HepG2 (cell line): ENCODE data around the gene CLDN16. TPM values are rescaled to one million over a fixed set of nuclear protein-coding genes. Genes with fewer than 3 reads are reported as not detected.

Source experiments
- ATAC-seq: fragments of 200-7000 bp; cut with Tn5 transposase; 3 replicates; pipeline ENCODE4 v1.9.1; 2020; ENCODE audit warnings: mild to moderate bottlenecking, moderate library complexity
- BruUV-seq: library from RNA; stranded (reverse); fragments of 400-500 nt; replicated peaks from 2 replicates; lab custom pipeline; 2021; lab: Mats Ljungman, UMichigan
- CTCF ChIA-PET: fragments of 300-600 bp; formaldehyde crosslinking; extraction: SDS; loops from one replicate; lab custom pipeline; 2021; ENCODE audit warnings: low total read pairs, inconsistent platforms, low intra/inter-chr PET ratio; lab: Yijun Ruan, JAX
- POLR2A ChIA-PET: fragments of 350-600 bp; sonication (Branson Sonifier 250); formaldehyde crosslinking; loops from one replicate; lab custom pipeline; 2020; ENCODE audit warnings: antibody characterized with exemption, inconsistent platforms; lab: Yijun Ruan, JAX
- DNase-seq: peaks from one replicate; pipeline ENCODE4 v3.0.0-alpha.2; 2015; ENCODE audit warnings: low spot score
- FAIRE-seq: peaks from 3 replicates; lab custom pipeline; 2011; peaks lifted over from hg19 to GRCh38; lab: Jason Lieb, UNC
- H2AFZ ChIP-seq: one replicate; pipeline ENCODE4 v1.6.1; 2011; ENCODE audit warnings: low read length, inconsistent platforms
- H3K27ac ChIP-seq: fragments of 300-600 bp; 3 replicates; pipeline ENCODE4 v1.8.0; 2011; ENCODE audit warnings: mixed run types, mild to moderate bottlenecking, mixed read lengths, low read length, inconsistent platforms; ENCODE audit not compliant: insufficient read depth; ENCODE audit errors: extremely low read length
- H3K27me3 ChIP-seq, 2 experiments: fragments of 200-600 bp in 1 of 2; 2 replicates in 1 of 2; 3 replicates in 1 of 2; pipeline versions ENCODE4 v1.6.0 to v1.8.0; 2011; ENCODE audit warnings: low read length in 2 of 2, mild to moderate bottlenecking in 2 of 2, moderate library complexity in 2 of 2, inconsistent platforms in 1 of 2; ENCODE audit not compliant: insufficient read depth in 2 of 2, control insufficient read depth in 1 of 2
- H3K36me3 ChIP-seq, 2 experiments: fragments of 200-600 bp in 1 of 2; replicated peaks in 1 of 2; 2 replicates in 1 of 2; 3 replicates in 1 of 2; pipeline versions ENCODE4 v1.5.1 to v1.8.0; 2011; ENCODE audit warnings: low read length in 2 of 2, inconsistent platforms in 1 of 2; ENCODE audit not compliant: insufficient read depth in 2 of 2, control insufficient read depth in 1 of 2
- H3K4me1 ChIP-seq: 2 replicates; pipeline ENCODE4 v1.5.1; 2012; ENCODE audit warnings: low read length, inconsistent platforms; ENCODE audit not compliant: insufficient read depth
- H3K4me2 ChIP-seq: 2 replicates; pipeline ENCODE4 v1.6.0; 2011; ENCODE audit warnings: low read depth, low read length, inconsistent platforms
- H3K4me3 ChIP-seq, 3 experiments: fragments of 200-600 bp in 1 of 3; sonication (generic), shearing (Covaris generic) in 1 of 3; replicated peaks in 1 of 3; 2 replicates each; pipeline ENCODE4 v1.5.1; 2011 to 2016; ENCODE audit warnings: low read length in 3 of 3, inconsistent platforms in 2 of 3, low read depth in 2 of 3, mild to moderate bottlenecking in 2 of 3, control low read depth in 1 of 3, mixed read lengths in 1 of 3; ENCODE audit not compliant: insufficient read depth in 1 of 3
- H3K79me2 ChIP-seq: one replicate; pipeline ENCODE4 v1.6.1; 2011; ENCODE audit warnings: low read length, inconsistent platforms; ENCODE audit not compliant: insufficient read depth
- H3K9ac ChIP-seq: 2 replicates; pipeline ENCODE4 v1.6.0; 2011; ENCODE audit warnings: mild to moderate bottlenecking, low read depth, low read length, inconsistent platforms; ENCODE audit not compliant: insufficient read depth
- H3K9me3 ChIP-seq: 2 replicates; pipeline ENCODE4 v1.5.1; 2012; ENCODE audit warnings: mild to moderate bottlenecking, low read length
- H4K20me1 ChIP-seq: 2 replicates; pipeline ENCODE4 v1.6.0; 2011; ENCODE audit warnings: inconsistent platforms, mild to moderate bottlenecking, low read length, moderate library complexity; ENCODE audit not compliant: insufficient read depth
- AKAP8 ChIP-seq: sonication (generic); formaldehyde crosslinking; IDR thresholded peaks from 2 replicates; pipeline ENCODE4 v1.5.1; 2020; ENCODE audit warnings: mild to moderate bottlenecking, missing genetic modification reagents
- CCDC6 ChIP-seq: sonication (generic); formaldehyde crosslinking; IDR thresholded peaks from 2 replicates; pipeline ENCODE4 v1.8.1; 2022; ENCODE audit warnings: mild to moderate bottlenecking, missing genetic modification reagents, moderate library complexity
- GABPA ChIP-seq, 2 experiments: IDR thresholded peaks; 2 replicates each; pipeline ENCODE4 v1.6.1; 2011 to 2016; ENCODE audit warnings: low read depth in 2 of 2, low read length in 1 of 2, missing biosample characterization in 1 of 2, missing genetic modification characterization in 1 of 2
- NONO ChIP-seq, 2 experiments: fragments of 450-650 bp in 1 of 2; sonication (generic) in 1 of 2; formaldehyde crosslinking in 1 of 2; IDR thresholded peaks in 1 of 2; conservative IDR thresholded peaks in 1 of 2; 2 replicates each; pipeline versions ENCODE4 v1.6.1 to v1.8.0; 2017 to 2022; ENCODE audit warnings: mild to moderate bottlenecking in 1 of 2, missing genetic modification reagents in 1 of 2, moderate library complexity in 1 of 2
- PHF20 ChIP-seq: sonication (generic); formaldehyde crosslinking; IDR thresholded peaks from 2 replicates; pipeline ENCODE4 v1.5.0; 2020; ENCODE audit warnings: mild to moderate bottlenecking, missing genetic modification reagents
- RFXAP ChIP-seq: sonication (generic); formaldehyde crosslinking; IDR thresholded peaks from 2 replicates; pipeline ENCODE4 v1.4.0; 2020; ENCODE audit warnings: missing genetic modification reagents, borderline replicate concordance
- ZFP90 ChIP-seq: sonication (generic); formaldehyde crosslinking; IDR thresholded peaks from 2 replicates; pipeline ENCODE4 v1.8.0; 2022; ENCODE audit warnings: missing genetic modification reagents, mild to moderate bottlenecking, inconsistent platforms, borderline replicate concordance
- ZNF207 ChIP-seq: fragments of 450-650 bp; IDR thresholded peaks from 2 replicates; pipeline ENCODE4 v1.6.1; 2016; ENCODE audit warnings: antibody characterized with exemption, borderline replicate concordance
- ZNF30 ChIP-seq: sonication (generic); formaldehyde crosslinking; IDR thresholded peaks from 2 replicates; pipeline ENCODE4 v1.5.0; 2020; ENCODE audit warnings: mild to moderate bottlenecking, missing genetic modification reagents
- ZNF329 ChIP-seq: sonication (generic); formaldehyde crosslinking; IDR thresholded peaks from 2 replicates; pipeline ENCODE4 v1.9.0; 2021; ENCODE audit warnings: low read depth, mild to moderate bottlenecking, missing genetic modification reagents
- ZNF431 ChIP-seq: sonication (generic); formaldehyde crosslinking; IDR thresholded peaks from 2 replicates; pipeline ENCODE4 v1.9.0; 2022; ENCODE audit warnings: missing genetic modification reagents, low read depth, mild to moderate bottlenecking, borderline replicate concordance
- ZNF44 ChIP-seq: sonication (generic); formaldehyde crosslinking; IDR thresholded peaks from 2 replicates; pipeline ENCODE4 v1.5.1; 2020; ENCODE audit warnings: mild to moderate bottlenecking, missing genetic modification reagents
- WGBS: methylation state at CpG from one replicate; pipeline ENCODE4 v1.1.6; 2017; ENCODE audit warnings: low lambda C conversion rate; 5-methylcytosine and 5-hydroxymethylcytosine counted together
- in situ Hi-C: cut with HindIII; loops from 2 replicates; pipeline ENCODE4 v1.10.0; 2017; ENCODE audit warnings: low pct_unique_long_range_greater_than_20kb; ENCODE audit not compliant: extremely low pct_ligation_motif_present
- intact Hi-C: fragments of 100-400 bp; cut with micrococcal nuclease; formaldehyde crosslinking; loops from one replicate; pipeline ENCODE4 v1.10.0; 2022; ENCODE audit not compliant: unreplicated experiment
- polyA plus RNA-seq, 8 experiments: library from polyadenylated mRNA; depleted of rRNA in 3 of 8; stranded (reverse) in 7 of 8; unstranded in 1 of 8; fragments of >200 nt; fragmentation: Illumina TruSeq in 4 of 8; extraction: Trizol in 4 of 8; gene quantifications; 2 replicates each; pipeline versions ENCODE4 v1.2.1 to v1.2.3, GENCODE V29; 2011 to 2016; ENCODE audit warnings: low read depth in 4 of 8, missing spikeins in 1 of 8, mixed read lengths in 1 of 8; ENCODE audit not compliant: insufficient read depth in 1 of 8
- total RNA-seq, 5 experiments: library from RNA; depleted of rRNA; stranded (reverse); fragments of >200 nt; fragmentation: Illumina TruSeq; extraction: Trizol; gene quantifications; 2 replicates each; pipeline ENCODE4 v1.2.3, GENCODE V29; 2016; ENCODE audit warnings: low read depth in 1 of 5
- TF ChIP-seq, protein P1 (sequence below): sonication (generic); formaldehyde crosslinking; IDR thresholded peaks from 2 replicates; pipeline ENCODE4 v1.8.1; 2023; ENCODE audit warnings: missing genetic modification reagents, inconsistent platforms, borderline replicate concordance
- TF ChIP-seq, protein P2 (sequence below): sonication (generic); formaldehyde crosslinking; IDR thresholded peaks from 2 replicates; pipeline ENCODE4 v1.5.1; 2020; ENCODE audit warnings: mild to moderate bottlenecking, missing genetic modification reagents, moderate library complexity
- TF ChIP-seq, protein P3 (sequence below): sonication (generic); formaldehyde crosslinking; IDR thresholded peaks from 2 replicates; pipeline ENCODE4 v1.4.0; 2020; ENCODE audit warnings: missing genetic modification reagents, borderline replicate concordance
- TF ChIP-seq, protein P4 (sequence below): sonication (generic); formaldehyde crosslinking; IDR thresholded peaks from 2 replicates; pipeline ENCODE4; 2020; ENCODE audit warnings: missing genetic modification reagents, mild to moderate bottlenecking, borderline replicate concordance

CLDN16 gene
- total and polyA plus RNA-seq, 2 of the 13 experiments (the other 11 are each of a cell fraction or from before 2014, with no cell fraction given) = 0.13 to 0.24 TPM

DNA sequence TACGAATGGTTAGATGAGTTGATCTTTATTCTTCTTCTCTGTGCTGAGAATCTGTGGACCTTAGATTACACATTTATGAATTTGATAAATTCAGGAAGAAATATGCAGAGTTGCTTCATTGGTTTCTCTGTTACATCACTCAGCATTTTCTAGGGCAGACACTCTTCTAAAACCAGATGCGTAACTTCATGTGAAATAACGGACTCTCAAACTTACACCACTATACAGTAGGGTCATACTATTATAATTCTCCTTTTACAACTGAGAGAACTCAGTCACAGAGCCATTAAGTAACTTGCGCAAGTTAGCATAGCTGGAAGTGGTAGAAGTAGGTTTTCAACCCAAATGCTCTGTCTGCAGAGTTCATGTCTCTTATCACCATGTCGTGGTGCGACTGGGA is 56.0 kb downstream of the CLDN16 start:
- TF ChIP-seq ZFP90 (CRISPR knock-in tag) (no peak), PHF20 (CRISPR knock-in tag) (no peak), CCDC6 (CRISPR knock-in tag) (no peak), ZNF329 (CRISPR knock-in tag) (no peak), RFXAP (CRISPR knock-in tag) (no peak), ZNF44 (no peak), ZNF207 (no peak), ZNF30 (CRISPR knock-in tag) (no peak), GABPA (IDR thresholded peaks at IDR 0.05; ENCODE audit: low read depth, low read length) (no peak), GABPA (CRISPR knock-in tag; IDR thresholded peaks at IDR 0.05; ENCODE audit: low read depth) (no peak), NONO (IDR thresholded peaks at IDR 0.05) (no peak), NONO (CRISPR knock-in tag; conservative IDR thresholded peaks at IDR 0.05) (no peak), AKAP8 (CRISPR knock-in tag) (no peak), ZNF431 (CRISPR knock-in tag) (no peak)
- TF ChIP-seq, protein P1, sequence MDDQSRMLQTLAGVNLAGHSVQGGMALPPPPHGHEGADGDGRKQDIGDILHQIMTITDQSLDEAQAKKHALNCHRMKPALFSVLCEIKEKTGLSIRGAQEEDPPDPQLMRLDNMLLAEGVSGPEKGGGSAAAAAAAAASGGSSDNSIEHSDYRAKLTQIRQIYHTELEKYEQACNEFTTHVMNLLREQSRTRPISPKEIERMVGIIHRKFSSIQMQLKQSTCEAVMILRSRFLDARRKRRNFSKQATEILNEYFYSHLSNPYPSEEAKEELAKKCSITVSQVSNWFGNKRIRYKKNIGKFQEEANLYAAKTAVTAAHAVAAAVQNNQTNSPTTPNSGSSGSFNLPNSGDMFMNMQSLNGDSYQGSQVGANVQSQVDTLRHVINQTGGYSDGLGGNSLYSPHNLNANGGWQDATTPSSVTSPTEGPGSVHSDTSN = no peak
- TF ChIP-seq, protein P2, sequence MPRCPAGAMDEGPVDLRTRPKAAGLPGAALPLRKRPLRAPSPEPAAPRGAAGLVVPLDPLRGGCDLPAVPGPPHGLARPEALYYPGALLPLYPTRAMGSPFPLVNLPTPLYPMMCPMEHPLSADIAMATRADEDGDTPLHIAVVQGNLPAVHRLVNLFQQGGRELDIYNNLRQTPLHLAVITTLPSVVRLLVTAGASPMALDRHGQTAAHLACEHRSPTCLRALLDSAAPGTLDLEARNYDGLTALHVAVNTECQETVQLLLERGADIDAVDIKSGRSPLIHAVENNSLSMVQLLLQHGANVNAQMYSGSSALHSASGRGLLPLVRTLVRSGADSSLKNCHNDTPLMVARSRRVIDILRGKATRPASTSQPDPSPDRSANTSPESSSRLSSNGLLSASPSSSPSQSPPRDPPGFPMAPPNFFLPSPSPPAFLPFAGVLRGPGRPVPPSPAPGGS = no peak
- TF ChIP-seq, protein P3, sequence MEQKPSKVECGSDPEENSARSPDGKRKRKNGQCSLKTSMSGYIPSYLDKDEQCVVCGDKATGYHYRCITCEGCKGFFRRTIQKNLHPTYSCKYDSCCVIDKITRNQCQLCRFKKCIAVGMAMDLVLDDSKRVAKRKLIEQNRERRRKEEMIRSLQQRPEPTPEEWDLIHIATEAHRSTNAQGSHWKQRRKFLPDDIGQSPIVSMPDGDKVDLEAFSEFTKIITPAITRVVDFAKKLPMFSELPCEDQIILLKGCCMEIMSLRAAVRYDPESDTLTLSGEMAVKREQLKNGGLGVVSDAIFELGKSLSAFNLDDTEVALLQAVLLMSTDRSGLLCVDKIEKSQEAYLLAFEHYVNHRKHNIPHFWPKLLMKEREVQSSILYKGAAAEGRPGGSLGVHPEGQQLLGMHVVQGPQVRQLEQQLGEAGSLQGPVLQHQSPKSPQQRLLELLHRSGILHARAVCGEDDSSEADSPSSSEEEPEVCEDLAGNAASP (CRISPR knock-in tag) = no peak
- TF ChIP-seq, protein P4, sequence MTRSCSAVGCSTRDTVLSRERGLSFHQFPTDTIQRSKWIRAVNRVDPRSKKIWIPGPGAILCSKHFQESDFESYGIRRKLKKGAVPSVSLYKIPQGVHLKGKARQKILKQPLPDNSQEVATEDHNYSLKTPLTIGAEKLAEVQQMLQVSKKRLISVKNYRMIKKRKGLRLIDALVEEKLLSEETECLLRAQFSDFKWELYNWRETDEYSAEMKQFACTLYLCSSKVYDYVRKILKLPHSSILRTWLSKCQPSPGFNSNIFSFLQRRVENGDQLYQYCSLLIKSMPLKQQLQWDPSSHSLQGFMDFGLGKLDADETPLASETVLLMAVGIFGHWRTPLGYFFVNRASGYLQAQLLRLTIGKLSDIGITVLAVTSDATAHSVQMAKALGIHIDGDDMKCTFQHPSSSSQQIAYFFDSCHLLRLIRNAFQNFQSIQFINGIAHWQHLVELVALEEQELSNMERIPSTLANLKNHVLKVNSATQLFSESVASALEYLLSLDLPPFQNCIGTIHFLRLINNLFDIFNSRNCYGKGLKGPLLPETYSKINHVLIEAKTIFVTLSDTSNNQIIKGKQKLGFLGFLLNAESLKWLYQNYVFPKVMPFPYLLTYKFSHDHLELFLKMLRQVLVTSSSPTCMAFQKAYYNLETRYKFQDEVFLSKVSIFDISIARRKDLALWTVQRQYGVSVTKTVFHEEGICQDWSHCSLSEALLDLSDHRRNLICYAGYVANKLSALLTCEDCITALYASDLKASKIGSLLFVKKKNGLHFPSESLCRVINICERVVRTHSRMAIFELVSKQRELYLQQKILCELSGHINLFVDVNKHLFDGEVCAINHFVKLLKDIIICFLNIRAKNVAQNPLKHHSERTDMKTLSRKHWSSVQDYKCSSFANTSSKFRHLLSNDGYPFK (CRISPR knock-in tag) = no peak
- Histone ChIP-seq H3K4me2 (no peak overlapping the region), H3K4me3 (no peak overlapping the region), H2AFZ (no peak overlapping the region), H3K79me2 (no peaks in the 10 kb centered on the region), H4K20me1 (no peaks in the 10 kb centered on the region), H3K9ac (no peak overlapping the region), H3K36me3 (no peaks in the 10 kb centered on the region), H3K9me3 (no peaks in the 10 kb centered on the region), H3K4me1 (peaks cover 19% of the 10 kb centered on the region), H3K27ac (no peak overlapping the region), H3K27me3 (no peaks in the 10 kb centered on the region)
- WGBS = 86% methylated on average over 6 of the region's 6 CpGs
- CTCF ChIA-PET = no interaction called here
- no TSS peak for BruUV-seq
- ATAC-seq (no peak), DNase-seq (no peak), FAIRE-seq (no peak)
- POLR2A ChIA-PET = no interaction called here
- intact Hi-C loops = loop anchor here (5.0 kb wide), 2 partner anchors 253 to 482 kb away; no protein-coding TSS in a partner anchor
- in situ Hi-C loops = no loop called here
